Panc1 (cell line): ENCODE results near the gene ETNK2. TPM values are rescaled to one million over a fixed set of nuclear protein-coding genes. Genes with fewer than 3 reads are reported as not detected.

ENCODE experiments used
- ATAC-seq: fragments of 200-7000 bp; cut with Tn5 transposase; 2 replicates; pipeline ENCODE4 v1.9.1; 2020; ENCODE audit warnings: mild to moderate bottlenecking, moderate library complexity
- BruUV-seq: library from RNA; stranded (reverse); fragments of 400-500 nt; replicated peaks from 2 replicates; lab custom pipeline; 2021; lab: Mats Ljungman, UMichigan
- CTCF ChIA-PET: fragments of 300-600 bp; sonication (Branson Sonifier 250); formaldehyde crosslinking; loops from one replicate; lab custom pipeline; 2022; ENCODE audit warnings: antibody characterized with exemption; lab: Charles Lee
- POLR2A ChIA-PET: fragments of 300-600 bp; sonication (Branson Sonifier 250); formaldehyde crosslinking; loops from one replicate; lab custom pipeline; 2022; ENCODE audit warnings: antibody characterized with exemption; lab: Charles Lee
- DNase-seq: peaks from one replicate; pipeline ENCODE4 v3.0.0-alpha.2; 2010; ENCODE audit warnings: low read depth, low spot score
- H3K27ac ChIP-seq: 2 replicates; pipeline ENCODE4 v1.5.1; 2011; ENCODE audit warnings: mild to moderate bottlenecking, low read length, inconsistent platforms
- H3K27me3 ChIP-seq: fragments of 200-500 bp; sonication (Bioruptor generic); 2 replicates; pipeline ENCODE4 v1.6.0; 2014; ENCODE audit warnings: low read length, inconsistent platforms; ENCODE audit not compliant: control insufficient read depth, insufficient read depth
- H3K36me3 ChIP-seq: fragments of 200-500 bp; sonication (Bioruptor generic); 2 replicates; pipeline ENCODE4 v1.5.1; 2014; ENCODE audit warnings: inconsistent platforms, mild to moderate bottlenecking, low read length, moderate library complexity; ENCODE audit not compliant: control insufficient read depth, insufficient read depth
- H3K4me1 ChIP-seq: 2 replicates; pipeline ENCODE4 v1.5.1; 2011; ENCODE audit warnings: inconsistent platforms, mild to moderate bottlenecking, low read length, moderate library complexity; ENCODE audit not compliant: control insufficient read depth, insufficient read depth
- H3K4me3 ChIP-seq, 2 experiments: 2 replicates each; pipeline ENCODE4 v1.5.1; 2011 to 2012; ENCODE audit warnings: low read depth in 2 of 2, low read length in 2 of 2, mild to moderate bottlenecking in 2 of 2, inconsistent platforms in 1 of 2, moderate library complexity in 1 of 2
- H3K9me3 ChIP-seq: fragments of 200-500 bp; sonication (Bioruptor generic); 2 replicates; pipeline ENCODE4 v1.5.1; 2014; ENCODE audit warnings: low read depth, mild to moderate bottlenecking, inconsistent platforms, low read length, moderate library complexity; ENCODE audit not compliant: control insufficient read depth, insufficient read depth
- POLR2AphosphoS5 ChIP-seq: IDR thresholded peaks from 2 replicates; pipeline ENCODE4 v1.6.1; 2012; ENCODE audit warnings: mild to moderate bottlenecking, low read depth, low read length, moderate library complexity
- REST ChIP-seq, 2 experiments: IDR thresholded peaks; 2 replicates each; pipeline ENCODE4 v1.6.1; 2011 to 2012; ENCODE audit warnings: low read depth in 2 of 2, control low read depth in 1 of 2, low read length in 1 of 2, mild to moderate bottlenecking in 1 of 2, moderate library complexity in 1 of 2; ENCODE audit not compliant: insufficient read depth in 1 of 2
- SIN3A ChIP-seq: IDR thresholded peaks from 2 replicates; pipeline ENCODE4 v1.6.1; 2012; ENCODE audit warnings: low read depth, mild to moderate bottlenecking, low read length, moderate library complexity, borderline replicate concordance; ENCODE audit not compliant: insufficient read depth
- TCF7L2 ChIP-seq: IDR thresholded peaks from 2 replicates; pipeline ENCODE4 v1.6.1; 2011; ENCODE audit warnings: mild to moderate bottlenecking, low read depth, low read length, inconsistent platforms
- in situ Hi-C: cut with HindIII; loops from 2 replicates; pipeline ENCODE4 v1.10.0; 2016; ENCODE audit warnings: low sequenced_read_pairs, low pct_unique_long_range_greater_than_20kb
- intact Hi-C: fragments of 100-400 bp; cut with micrococcal nuclease; formaldehyde crosslinking; loops from one replicate; pipeline ENCODE4 v1.10.0; 2022; ENCODE audit not compliant: unreplicated experiment
- total RNA-seq: library from RNA; stranded (reverse); gene quantifications from one replicate; pipeline ENCODE4 v1.2.1, GENCODE V29; 2021; ENCODE audit not compliant: unreplicated experiment
- TF ChIP-seq, protein P1 (sequence below): fragments of 450-650 bp; IDR thresholded peaks from 2 replicates; pipeline ENCODE4 v1.5.1; 2017; ENCODE audit warnings: mild to moderate bottlenecking

ETNK2 gene
- total RNA-seq, 1 experiment from 2014 or later, result 6.7 TPM

DNA sequence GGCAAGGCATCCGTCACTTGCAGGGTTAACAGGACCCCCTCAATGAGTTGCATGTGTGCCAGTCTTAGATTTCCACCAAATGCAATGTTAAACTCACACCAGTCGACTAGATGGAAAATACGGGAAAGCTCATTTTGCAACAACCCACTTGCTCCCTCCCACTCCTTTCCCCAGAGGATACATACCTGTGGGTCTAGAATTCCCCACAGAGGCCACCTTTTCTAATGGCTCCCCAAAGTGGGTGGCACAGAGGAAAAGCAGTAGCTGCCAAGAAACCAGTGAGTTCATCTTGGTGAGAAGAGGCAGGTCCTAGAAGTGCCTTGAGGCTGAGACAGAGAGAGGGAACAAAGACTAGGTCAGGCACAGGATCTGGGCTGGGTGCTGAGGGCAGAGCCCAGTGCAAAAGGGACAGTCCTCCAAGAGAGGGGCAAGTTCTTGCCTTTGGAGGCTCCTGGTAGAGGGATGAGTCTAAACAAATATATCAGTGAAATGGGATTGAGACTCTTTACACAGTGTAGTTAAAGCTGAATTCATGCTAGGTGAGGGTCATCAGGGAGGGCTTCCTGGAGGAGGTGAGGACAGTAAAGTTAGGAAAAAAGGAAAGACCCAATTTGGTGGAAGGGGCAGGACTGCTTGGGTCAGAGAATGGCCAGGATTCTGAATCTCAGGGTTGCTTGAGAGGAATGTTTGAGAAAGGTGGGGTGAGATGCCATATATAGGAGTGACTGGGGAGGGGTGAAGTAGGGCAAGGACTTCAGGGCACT, 40.9 kb upstream of the ETNK2 start:
- Histone ChIP-seq H3K27ac (no peak overlapping the region), H3K4me1 (no peaks in the 10 kb centered on the region), H3K9me3 (no peaks in the 10 kb centered on the region), H3K36me3 (no peaks in the 10 kb centered on the region), H3K4me3 (no peak overlapping the region), H3K27me3 (peaks cover 13% of the 10 kb centered on the region)
- CTCF ChIA-PET, result no interaction called here
- POLR2A ChIA-PET, result no interaction called here
- no TSS peak for BruUV-seq
- TF ChIP-seq POLR2AphosphoS5 (no peak), TCF7L2 (no peak), REST (IDR thresholded peaks at IDR 0.05; ENCODE audit: insufficient read depth in 1 of 2, low read depth in 2 of 2, low read length in 1 of 2) (no peak), SIN3A (no peak)
- TF ChIP-seq, protein P1, sequence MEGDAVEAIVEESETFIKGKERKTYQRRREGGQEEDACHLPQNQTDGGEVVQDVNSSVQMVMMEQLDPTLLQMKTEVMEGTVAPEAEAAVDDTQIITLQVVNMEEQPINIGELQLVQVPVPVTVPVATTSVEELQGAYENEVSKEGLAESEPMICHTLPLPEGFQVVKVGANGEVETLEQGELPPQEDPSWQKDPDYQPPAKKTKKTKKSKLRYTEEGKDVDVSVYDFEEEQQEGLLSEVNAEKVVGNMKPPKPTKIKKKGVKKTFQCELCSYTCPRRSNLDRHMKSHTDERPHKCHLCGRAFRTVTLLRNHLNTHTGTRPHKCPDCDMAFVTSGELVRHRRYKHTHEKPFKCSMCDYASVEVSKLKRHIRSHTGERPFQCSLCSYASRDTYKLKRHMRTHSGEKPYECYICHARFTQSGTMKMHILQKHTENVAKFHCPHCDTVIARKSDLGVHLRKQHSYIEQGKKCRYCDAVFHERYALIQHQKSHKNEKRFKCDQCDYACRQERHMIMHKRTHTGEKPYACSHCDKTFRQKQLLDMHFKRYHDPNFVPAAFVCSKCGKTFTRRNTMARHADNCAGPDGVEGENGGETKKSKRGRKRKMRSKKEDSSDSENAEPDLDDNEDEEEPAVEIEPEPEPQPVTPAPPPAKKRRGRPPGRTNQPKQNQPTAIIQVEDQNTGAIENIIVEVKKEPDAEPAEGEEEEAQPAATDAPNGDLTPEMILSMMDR, result no peak
- DNase-seq, result no peak
- ATAC-seq, result no peak
- in situ Hi-C loops (no loop called here), intact Hi-C loops (no loop called here)

- ChIA-PET CTCF (no interaction called here), POLR2A (no interaction called here)
- BruUV-seq, result no TSS peak
- Histone ChIP-seq H3K27me3 (peaks cover 17% of the 10 kb centered on the region), H3K4me1 (no peaks in the 10 kb centered on the region), H3K9me3 (no peaks in the 10 kb centered on the region), H3K36me3 (no peaks in the 10 kb centered on the region), H3K27ac (no peak overlapping the region), H3K4me3 (no peak overlapping the region)
- TF ChIP-seq TCF7L2 (no peak), REST (IDR thresholded peaks at IDR 0.05; ENCODE audit: insufficient read depth in 1 of 2, low read depth in 2 of 2, low read length in 1 of 2) (no peak), POLR2AphosphoS5 (no peak), SIN3A (no peak)
- TF ChIP-seq, protein P1, result no peak
- in situ Hi-C loops, result no loop called here
- no peak for DNase-seq
- intact Hi-C loops, result no loop called here
- no peak for ATAC-seq
Observed at GRCh38 chr1:204192046-204192445, 40.2 kb upstream of the ETNK2 start.
